Osteocyte (in vitro differentiated cells): ENCODE measurements around the gene CPXM2. TPM values are rescaled to one million over a fixed set of nuclear protein-coding genes. Genes with fewer than 3 reads are reported as not detected.

Source experiments
- DNase-seq: peaks from one replicate; pipeline ENCODE4 v3.0.0; 2021; ENCODE audit warnings: mixed read lengths; ENCODE audit not compliant: unreplicated experiment; ENCODE audit errors: extremely low spot score
- H3K27ac Mint-ChIP-seq: one replicate; pipeline ENCODE4 v1.8.0; 2021; ENCODE audit warnings: mild to moderate bottlenecking, mixed read lengths; ENCODE audit not compliant: unreplicated experiment
- H3K27me3 Mint-ChIP-seq: one replicate; pipeline ENCODE4 v1.8.0; 2021; ENCODE audit warnings: mixed read lengths; ENCODE audit not compliant: unreplicated experiment
- H3K36me3 Mint-ChIP-seq: one replicate; pipeline ENCODE4 v1.8.0; 2021; ENCODE audit warnings: mixed read lengths; ENCODE audit not compliant: unreplicated experiment
- H3K4me1 Mint-ChIP-seq: one replicate; pipeline ENCODE4 v1.8.0; 2021; ENCODE audit warnings: mixed read lengths; ENCODE audit not compliant: unreplicated experiment
- H3K4me3 Mint-ChIP-seq: one replicate; pipeline ENCODE4 v1.8.0; 2021; ENCODE audit warnings: mild to moderate bottlenecking, moderate library complexity, mixed read lengths; ENCODE audit not compliant: unreplicated experiment
- H3K9me3 Mint-ChIP-seq: one replicate; pipeline ENCODE4 v1.8.0; 2021; ENCODE audit warnings: mixed read lengths; ENCODE audit not compliant: unreplicated experiment
- total RNA-seq: library from RNA; stranded (reverse); gene quantifications from 2 replicates; pipeline ENCODE4 v1.2.1, GENCODE V29; 2021
- TF ChIP-seq, protein P1 (sequence below): fragments of 200-600 bp; sonication (generic); IDR thresholded peaks from 2 replicates; pipeline ENCODE4 v1.5.0; 2021; ENCODE audit warnings: antibody characterized with exemption, mild to moderate bottlenecking, moderate library complexity

Gene CPXM2
- total RNA-seq, 1 donor from 2014 or later: not detected

DNA sequence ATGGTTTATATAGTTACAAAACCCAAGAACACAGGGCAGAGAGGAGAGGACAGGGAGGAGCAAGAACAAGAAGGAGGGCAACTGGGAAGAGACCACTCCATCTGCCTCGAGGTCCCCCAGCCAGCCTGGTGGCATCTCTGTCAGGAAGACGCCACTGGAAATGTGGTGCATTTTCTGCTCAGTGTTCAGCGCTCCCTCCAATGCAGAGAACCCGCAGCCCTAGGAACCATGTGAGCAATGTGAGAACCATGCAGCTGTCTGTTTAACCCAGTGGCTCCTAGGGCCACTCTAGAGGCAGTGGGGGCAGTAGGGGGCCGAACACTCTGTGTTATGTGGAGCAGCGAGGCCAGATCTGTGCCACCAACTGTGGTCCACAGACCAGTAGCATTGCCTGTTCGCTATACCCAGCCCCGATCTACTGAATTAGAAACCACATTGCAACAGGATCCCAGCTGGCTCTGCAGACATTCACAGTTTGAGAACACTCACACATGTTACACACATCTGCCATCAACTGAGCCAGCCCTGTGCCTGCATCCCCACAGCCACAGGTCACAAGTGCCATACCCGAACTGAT, 110.2 kb downstream of the CPXM2 start:
- no peaks in the 10 kb centered on the region for H3K4me1 Mint-ChIP-seq
- no peaks in the 10 kb centered on the region for H3K27me3 Mint-ChIP-seq
- no peak for DNase-seq
- H3K27ac Mint-ChIP-seq: no peak overlapping the region
- H3K36me3 Mint-ChIP-seq: no peaks in the 10 kb centered on the region
- TF ChIP-seq, protein P1, sequence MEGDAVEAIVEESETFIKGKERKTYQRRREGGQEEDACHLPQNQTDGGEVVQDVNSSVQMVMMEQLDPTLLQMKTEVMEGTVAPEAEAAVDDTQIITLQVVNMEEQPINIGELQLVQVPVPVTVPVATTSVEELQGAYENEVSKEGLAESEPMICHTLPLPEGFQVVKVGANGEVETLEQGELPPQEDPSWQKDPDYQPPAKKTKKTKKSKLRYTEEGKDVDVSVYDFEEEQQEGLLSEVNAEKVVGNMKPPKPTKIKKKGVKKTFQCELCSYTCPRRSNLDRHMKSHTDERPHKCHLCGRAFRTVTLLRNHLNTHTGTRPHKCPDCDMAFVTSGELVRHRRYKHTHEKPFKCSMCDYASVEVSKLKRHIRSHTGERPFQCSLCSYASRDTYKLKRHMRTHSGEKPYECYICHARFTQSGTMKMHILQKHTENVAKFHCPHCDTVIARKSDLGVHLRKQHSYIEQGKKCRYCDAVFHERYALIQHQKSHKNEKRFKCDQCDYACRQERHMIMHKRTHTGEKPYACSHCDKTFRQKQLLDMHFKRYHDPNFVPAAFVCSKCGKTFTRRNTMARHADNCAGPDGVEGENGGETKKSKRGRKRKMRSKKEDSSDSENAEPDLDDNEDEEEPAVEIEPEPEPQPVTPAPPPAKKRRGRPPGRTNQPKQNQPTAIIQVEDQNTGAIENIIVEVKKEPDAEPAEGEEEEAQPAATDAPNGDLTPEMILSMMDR: no peak
- H3K4me3 Mint-ChIP-seq: no peak overlapping the region
- H3K9me3 Mint-ChIP-seq: no peaks in the 10 kb centered on the region

DNA sequence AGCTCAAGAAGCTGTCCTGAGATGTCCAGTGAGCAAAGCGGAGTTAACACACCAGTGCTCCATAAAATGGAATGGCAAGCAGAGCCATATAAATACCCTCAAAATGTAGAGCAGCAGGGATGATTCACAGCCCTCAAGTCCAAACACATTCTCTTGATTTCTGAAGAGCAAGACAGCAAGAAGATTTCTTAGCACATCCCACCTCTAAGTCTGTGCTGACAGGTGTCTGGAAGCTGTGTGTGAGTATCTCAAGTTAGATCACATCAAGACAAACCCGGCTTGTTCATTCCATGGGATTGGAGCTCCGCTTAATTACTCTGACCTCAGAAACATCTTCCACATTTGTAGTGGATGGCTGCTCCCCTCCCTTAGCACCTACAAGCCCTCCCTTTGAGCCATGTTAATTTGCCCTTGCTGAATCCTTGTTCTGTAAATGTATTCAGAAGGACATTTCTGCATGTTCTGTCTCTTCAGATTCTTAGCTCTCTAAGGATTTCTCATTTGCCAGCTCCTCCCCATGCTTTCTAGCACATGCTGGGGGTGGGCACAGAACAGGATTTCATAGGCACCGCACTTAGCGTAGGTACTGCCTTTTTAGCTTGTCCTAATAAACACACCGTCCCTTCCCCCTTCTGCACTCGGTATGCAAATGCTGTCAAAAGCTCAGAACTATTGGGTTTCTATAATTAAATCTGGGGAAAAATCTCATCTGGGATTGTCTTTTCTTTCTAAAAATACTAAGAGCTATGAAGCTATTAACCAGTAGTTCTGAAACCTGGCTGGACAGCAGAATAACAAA, 112.7 kb downstream of the CPXM2 start:
- no peak for DNase-seq
- Mint-ChIP-seq H3K4me3 (no peak overlapping the region), H3K4me1 (no peaks in the 10 kb centered on the region), H3K36me3 (no peaks in the 10 kb centered on the region), H3K27ac (no peak overlapping the region), H3K9me3 (peaks cover 3% of the 10 kb centered on the region), H3K27me3 (no peaks in the 10 kb centered on the region)
- TF ChIP-seq, protein P1: no peak

DNA sequence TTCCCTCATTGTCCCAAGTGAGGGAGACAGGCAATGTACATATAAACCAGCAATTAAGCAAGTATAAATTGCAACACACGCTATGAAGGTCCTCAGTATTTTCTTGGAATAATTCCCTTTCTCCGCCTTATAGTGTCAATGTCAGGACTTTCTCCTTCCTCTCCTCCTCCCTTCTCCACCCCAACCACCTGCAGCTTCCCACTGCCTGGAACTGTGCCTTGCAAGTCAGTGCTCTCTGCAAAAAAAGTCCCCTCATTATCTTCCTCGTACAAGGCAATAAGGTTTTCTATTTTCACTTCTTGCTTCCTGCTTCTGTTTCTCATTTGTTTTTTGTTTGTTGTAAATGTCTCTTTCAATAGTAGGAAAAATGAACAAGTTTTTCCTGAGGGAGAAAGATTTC, 113.7 kb downstream of the CPXM2 start:
- H3K4me3 Mint-ChIP-seq: no peak overlapping the region
- peaks cover 11% of the 10 kb centered on the region for H3K9me3 Mint-ChIP-seq
- H3K4me1 Mint-ChIP-seq: no peaks in the 10 kb centered on the region
- no peaks in the 10 kb centered on the region for H3K36me3 Mint-ChIP-seq
- no peaks in the 10 kb centered on the region for H3K27me3 Mint-ChIP-seq
- no peak for DNase-seq
- H3K27ac Mint-ChIP-seq: no peak overlapping the region
- TF ChIP-seq, protein P1: no peak

DNA sequence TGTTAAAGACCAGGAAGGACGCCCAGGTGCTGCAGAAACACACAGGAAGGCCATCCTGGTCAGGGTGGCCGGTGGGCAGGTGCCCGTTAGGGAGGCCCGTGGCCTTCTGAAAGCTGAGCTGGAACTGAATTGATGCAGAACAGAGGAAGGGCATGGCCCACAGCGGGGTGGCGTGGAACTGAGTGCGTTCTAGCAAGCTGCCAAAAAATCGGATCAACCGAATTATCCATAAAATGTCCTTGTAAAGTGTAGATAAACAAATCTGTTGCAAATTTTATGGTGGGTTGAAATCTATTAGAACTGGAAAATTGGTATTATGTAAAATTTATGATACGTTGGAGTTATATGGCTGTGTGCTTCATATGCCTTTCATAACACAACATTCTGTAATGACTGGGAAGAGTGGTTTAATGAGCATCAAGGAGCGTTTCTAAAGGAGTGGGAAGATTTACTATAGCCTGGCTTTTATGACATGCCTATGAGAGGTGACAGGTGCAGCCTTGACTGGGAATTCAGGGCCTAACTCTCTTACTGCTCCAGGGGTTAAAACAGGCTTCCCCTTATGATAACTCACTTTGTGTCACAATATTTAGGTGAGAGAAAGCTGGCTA, 117.4 kb downstream of the CPXM2 start:
- DNase-seq: no peak
- H3K4me1 Mint-ChIP-seq: no peaks in the 10 kb centered on the region
- H3K9me3 Mint-ChIP-seq: peaks cover 12% of the 10 kb centered on the region
- TF ChIP-seq, protein P1: no peak
- H3K27ac Mint-ChIP-seq: no peak overlapping the region
- H3K27me3 Mint-ChIP-seq: no peaks in the 10 kb centered on the region
- no peaks in the 10 kb centered on the region for H3K36me3 Mint-ChIP-seq
- H3K4me3 Mint-ChIP-seq: no peak overlapping the region
